Thymus (tissue), 11 donors: ENCODE data around the gene CDC6. TPM values are rescaled to one million over a fixed set of nuclear protein-coding genes. Genes with fewer than 3 reads are reported as not detected.

ENCODE experiments used
- DNase-seq, 9 donors: peaks; one replicate each; pipeline ENCODE4 v3.0.0-alpha.2; 2013; ENCODE audit warnings: low spot score in 9 of 9, low read depth in 6 of 9, missing footprints in 1 of 9
- H3K27ac ChIP-seq, 2 donors: one replicate each; pipeline ENCODE4 v1.5.1; 2013; ENCODE audit warnings: control low read depth in 1 of 2, low read depth in 1 of 2, low read length in 1 of 2, mild to moderate bottlenecking in 1 of 2, moderate library complexity in 1 of 2
- H3K27me3 ChIP-seq, 2 donors: one replicate each; pipeline ENCODE4 v1.5.1; 2013; ENCODE audit warnings: low read length in 1 of 2; ENCODE audit not compliant: control insufficient read depth in 2 of 2, insufficient read depth in 1 of 2
- H3K36me3 ChIP-seq, 2 donors: one replicate each; pipeline ENCODE4 v1.5.1; 2013; ENCODE audit warnings: low read length in 1 of 2, mild to moderate bottlenecking in 1 of 2, moderate library complexity in 1 of 2; ENCODE audit not compliant: control insufficient read depth in 2 of 2, insufficient read depth in 2 of 2
- H3K4me1 ChIP-seq, 2 donors: one replicate each; pipeline ENCODE4 v1.5.1; 2013; ENCODE audit warnings: low read length in 2 of 2; ENCODE audit not compliant: control insufficient read depth in 2 of 2, insufficient read depth in 2 of 2
- H3K4me3 ChIP-seq, 2 donors: one replicate each; pipeline ENCODE4 v1.5.1; 2013; ENCODE audit warnings: low read length in 2 of 2, control low read depth in 1 of 2, mild to moderate bottlenecking in 1 of 2
- H3K9me3 ChIP-seq, 2 donors: one replicate each; pipeline ENCODE4 v1.5.1; 2013; ENCODE audit warnings: low read length in 1 of 2, mild to moderate bottlenecking in 1 of 2; ENCODE audit not compliant: control insufficient read depth in 2 of 2, insufficient read depth in 1 of 2
- WGBS: extraction: QIAGEN DNeasy Blood & Tissue Kit; methylation state at CpG from one replicate; pipeline ENCODE4 v1.1.7; 2013; 5-methylcytosine and 5-hydroxymethylcytosine counted together
- polyA plus RNA-seq: library from polyadenylated mRNA; stranded (reverse); fragments of 200-250 nt; gene quantifications from one replicate; pipeline ENCODE4 v1.2.3, GENCODE V29; 2013
- total RNA-seq: library from RNA; stranded (reverse); fragments of 120-200 nt; gene quantifications from one replicate; pipeline ENCODE4 v1.2.4, GENCODE V29; 2013
- donor health status: healthy.

The CDC6 gene
- total and polyA plus RNA-seq, 2 donors: 1.3 to 24.5 TPM

DNA sequence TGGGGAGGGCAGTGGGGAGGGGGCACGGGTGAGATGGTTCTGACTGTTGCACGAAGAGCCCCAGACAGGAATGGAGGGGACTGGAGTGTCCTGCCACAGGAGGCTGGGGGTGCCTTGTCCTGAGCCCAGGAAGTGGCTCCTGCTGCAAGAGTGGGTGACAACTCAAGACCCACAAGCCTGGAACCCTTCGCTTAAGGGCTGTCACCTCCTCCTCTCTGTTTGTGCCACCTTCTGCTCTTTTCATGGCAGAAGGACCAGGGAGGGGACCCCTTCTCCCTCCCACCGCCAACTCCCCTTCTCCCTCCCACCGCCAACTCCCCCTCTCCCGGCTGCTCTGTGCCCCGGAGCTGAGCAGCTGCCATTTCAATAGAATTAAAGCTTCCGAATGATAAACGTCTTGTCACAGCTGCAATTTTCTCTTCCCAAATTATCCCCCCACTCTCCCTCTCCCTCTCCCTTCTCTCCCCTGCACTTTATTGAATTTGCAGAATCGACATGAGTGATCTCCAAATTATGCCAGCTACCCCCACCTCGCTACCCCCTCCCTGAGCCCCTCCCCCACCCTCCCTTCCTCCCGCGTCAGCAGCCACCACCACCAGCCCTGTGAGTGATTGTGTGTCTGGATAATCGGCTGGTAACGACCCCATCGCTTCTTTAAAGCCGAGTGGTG lies 63.1 kb downstream of the CDC6 start:
- no peaks in the 10 kb centered on the region for H3K27me3 ChIP-seq
- H3K4me1 ChIP-seq: peaks cover 4 to 79% of the 10 kb centered on the region in 2 donors
- H3K4me3 ChIP-seq: no peak overlapping the region
- peak overlapping the region in 1 of 2 donors; percentile 51 for H3K27ac ChIP-seq
- H3K9me3 ChIP-seq: no peaks in the 10 kb centered on the region
- H3K36me3 ChIP-seq: peaks cover 16 to 25% of the 10 kb centered on the region in 2 donors
- 93% methylated on average over 17 of the region's 17 CpGs for WGBS
- no peak for DNase-seq

GRCh38 chr17:40351359-40352236 lies 63.9 kb downstream of the CDC6 start:
- DNase-seq: no peak
- no peak overlapping the region for H3K4me3 ChIP-seq
- H3K4me1 ChIP-seq: peaks cover 0 to 71% of the 10 kb centered on the region in 2 donors
- peak overlapping the region in 1 of 2 donors; percentile 51 for H3K27ac ChIP-seq
- H3K27me3 ChIP-seq: no peaks in the 10 kb centered on the region
- H3K36me3 ChIP-seq: peaks cover 16 to 28% of the 10 kb centered on the region in 2 donors
- WGBS: 94% methylated on average over 27 of the region's 27 CpGs
- no peaks in the 10 kb centered on the region for H3K9me3 ChIP-seq

- WGBS: 96% methylated on average over 7 of the region's 7 CpGs
- Histone ChIP-seq H3K4me1 (peaks cover 0 to 68% of the 10 kb centered on the region in 2 donors), H3K9me3 (no peaks in the 10 kb centered on the region), H3K4me3 (no peak overlapping the region), H3K27me3 (no peaks in the 10 kb centered on the region), H3K36me3 (peaks cover 16 to 28% of the 10 kb centered on the region in 2 donors), H3K27ac (no peak overlapping the region)
- no peak for DNase-seq
Observed at GRCh38 chr17:40352237-40352778, 64.6 kb downstream of the CDC6 start.

DNA sequence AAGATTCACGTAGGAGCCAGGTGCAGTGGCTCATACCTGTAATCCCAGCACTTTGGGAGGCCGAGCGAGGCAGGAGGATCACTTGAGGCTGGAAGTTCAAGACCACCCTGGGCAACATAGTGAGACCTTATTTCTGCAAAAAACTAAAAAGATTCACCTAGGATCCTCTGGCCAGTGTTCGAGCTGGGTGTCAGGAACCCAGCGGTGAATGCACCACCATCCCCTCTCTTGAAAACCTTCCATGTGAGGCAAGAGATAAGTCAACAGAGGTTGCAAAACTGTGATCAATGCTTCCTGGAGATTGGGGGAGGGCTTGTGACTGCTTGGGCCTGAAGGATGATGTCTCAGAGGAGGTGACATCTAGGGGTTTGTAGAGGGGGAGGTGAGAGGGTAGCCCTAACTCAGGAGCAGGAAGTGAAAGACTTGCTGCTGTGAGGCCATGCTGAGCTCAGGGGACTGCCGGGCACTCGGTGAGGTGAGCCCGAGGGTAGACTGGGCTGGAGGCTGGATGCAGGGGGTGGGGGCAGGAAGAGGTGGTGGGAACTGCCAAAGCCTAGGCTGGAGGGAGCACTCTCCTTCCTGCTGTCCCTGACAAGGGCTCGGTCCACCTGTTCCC lies 65.2 kb downstream of the CDC6 start:
- 91% methylated on average over 9 of the region's 9 CpGs for WGBS
- Histone ChIP-seq H3K4me1 (peaks cover 0 to 68% of the 10 kb centered on the region in 2 donors), H3K27me3 (no peaks in the 10 kb centered on the region), H3K36me3 (peaks cover 16 to 28% of the 10 kb centered on the region in 2 donors), H3K27ac (no peak overlapping the region), H3K4me3 (no peak overlapping the region), H3K9me3 (no peaks in the 10 kb centered on the region)
- no peak for DNase-seq

Other genes with a start within 250 kb of the CDC6 start
- gene MED24, start 233.5 kb upstream of the CDC6 start, total RNA-seq: 22.2 TPM
- gene MED24, start 233.5 kb upstream of the CDC6 start, polyA plus RNA-seq: 49.5 TPM
- 9.9 TPM for gene THRA, start 224.9 kb upstream of the CDC6 start, total RNA-seq
- 14.3 TPM for gene THRA, start 224.9 kb upstream of the CDC6 start, polyA plus RNA-seq
- 0.85 TPM for gene NR1D1, start 187.3 kb upstream of the CDC6 start, total RNA-seq
- 3.2 TPM for gene NR1D1, start 187.3 kb upstream of the CDC6 start, polyA plus RNA-seq
- gene MSL1, start 165.9 kb upstream of the CDC6 start, total RNA-seq: 77.7 TPM
- gene MSL1, start 165.9 kb upstream of the CDC6 start, polyA plus RNA-seq: 126 TPM
- 24.4 TPM for gene CASC3, start 147.3 kb upstream of the CDC6 start, total RNA-seq
- gene CASC3, start 147.3 kb upstream of the CDC6 start, polyA plus RNA-seq: 38.3 TPM
- gene RAPGEFL1, start 110.4 kb upstream of the CDC6 start, total RNA-seq: 0.99 TPM
- gene RAPGEFL1, start 110.4 kb upstream of the CDC6 start, polyA plus RNA-seq: 17.4 TPM
- 2.9 TPM for gene WIPF2, start 68.6 kb upstream of the CDC6 start, total RNA-seq
- gene WIPF2, start 68.6 kb upstream of the CDC6 start, polyA plus RNA-seq: 9.9 TPM
- gene RARA, start 21.3 kb downstream of the CDC6 start, total RNA-seq: 5.8 TPM
- gene RARA, start 21.3 kb downstream of the CDC6 start, polyA plus RNA-seq: 17.1 TPM
- gene GJD3, start 76.9 kb downstream of the CDC6 start, total RNA-seq: 0.66 TPM
- gene GJD3, start 76.9 kb downstream of the CDC6 start, polyA plus RNA-seq: 0.34 TPM
- gene TOP2A, start 130.0 kb downstream of the CDC6 start, total RNA-seq: 187 TPM
- gene TOP2A, start 130.0 kb downstream of the CDC6 start, polyA plus RNA-seq: 21.6 TPM
- 11.0 TPM for gene IGFBP4, start 155.6 kb downstream of the CDC6 start, total RNA-seq
- gene IGFBP4, start 155.6 kb downstream of the CDC6 start, polyA plus RNA-seq: 161 TPM
- 0.19 TPM for gene TNS4, start 213.7 kb downstream of the CDC6 start, total RNA-seq
- gene TNS4, start 213.7 kb downstream of the CDC6 start, polyA plus RNA-seq: 24.8 TPM